ENCODE data around the gene LAPTM5. TPM values are rescaled to one million over a fixed set of nuclear protein-coding genes. Genes with fewer than 3 reads are reported as not detected.

The LAPTM5 gene
- total and polyA plus RNA-seq, 10 donors: 419 to 747 (median 577) TPM

DNA sequence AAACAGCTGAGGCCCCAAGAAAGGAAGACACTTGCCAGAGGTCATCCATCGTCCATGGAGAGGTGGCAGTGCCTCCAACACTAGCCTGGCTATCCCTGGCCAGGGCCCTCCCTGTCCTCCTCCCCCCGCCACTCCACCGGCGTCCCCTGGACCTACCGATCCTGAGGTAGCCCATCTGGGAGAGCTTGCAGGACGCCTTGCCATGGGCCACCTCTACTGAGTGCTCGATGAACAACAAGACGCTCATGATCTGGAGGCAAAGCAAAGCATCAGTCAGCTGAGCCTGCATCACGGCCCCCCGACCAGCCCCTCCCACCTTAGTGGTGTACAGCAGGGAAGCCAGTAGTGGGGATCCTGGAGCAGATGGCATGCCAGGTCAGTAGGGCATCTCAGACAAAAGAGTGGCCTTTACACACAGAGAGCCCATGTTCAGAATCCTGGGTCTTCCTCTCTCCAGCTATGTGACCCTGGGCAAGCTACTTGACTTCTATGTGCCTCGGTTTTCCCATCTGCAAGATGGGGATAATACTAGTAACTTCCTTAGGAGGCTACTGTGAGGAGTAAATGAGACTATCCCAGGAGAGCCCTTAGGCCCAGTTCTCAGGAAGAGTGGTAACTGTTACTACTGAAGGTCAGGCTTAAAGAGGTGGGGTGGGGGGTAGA lies 15.1 kb downstream of the LAPTM5 start:
- H3K4me1 ChIP-seq: peaks cover 62 to 100% (median 80%) of the 10 kb centered on the region in 6 donors
- peak; percentile 78 for DNase-seq
- peak overlapping the region; percentile 22 to 99 (median 96) for H3K27ac ChIP-seq

DNA sequence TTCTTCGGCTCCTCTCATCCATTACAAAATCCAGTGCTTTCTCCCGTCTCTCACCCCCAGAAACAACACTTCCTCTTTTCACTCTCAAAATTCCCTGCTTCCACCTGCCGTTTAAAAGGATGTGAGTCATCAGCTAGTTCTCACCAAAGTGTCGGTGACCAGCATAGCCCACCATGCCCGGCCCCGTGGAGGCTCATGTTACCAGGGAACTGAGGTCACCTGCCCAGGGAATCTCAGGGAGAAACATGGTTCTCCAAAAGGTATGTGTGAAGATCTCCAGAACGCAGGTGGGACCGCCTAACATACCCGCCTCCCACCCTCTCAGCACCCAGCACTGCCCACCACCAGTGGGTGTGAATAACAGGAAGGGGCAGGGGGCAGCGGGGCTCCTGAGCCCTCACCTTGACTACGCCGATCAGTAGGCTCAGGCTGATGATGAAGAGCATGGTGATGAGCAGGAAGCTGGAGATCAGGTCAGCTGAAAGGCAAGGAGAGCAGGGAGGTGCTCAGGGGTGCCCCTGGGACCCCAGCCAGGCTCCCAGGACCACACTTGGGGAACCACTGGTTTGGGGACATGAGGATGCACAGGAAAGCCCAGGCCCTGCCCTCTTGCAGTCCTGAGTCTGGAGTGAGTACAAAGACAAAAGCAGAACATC lies 16.2 kb downstream of the LAPTM5 start:
- 40 to 50% (median 44%) methylated on average over 12 of the region's 12 CpGs for WGBS, 5 donors
- intact Hi-C loops (cut with DNase I; ENCODE audit: low total_unique reads): no loop called here
- Histone ChIP-seq H3K36me3 (peaks cover 4 to 90% (median 62%) of the 10 kb centered on the region in 6 donors), H3K4me3 (peak overlapping the region in 1 of 8 donors; percentile 2), H3K27ac (peak overlapping the region; percentile 33 to 99 (median 81)), H3K4me1 (peaks cover 52 to 99% (median 69%) of the 10 kb centered on the region in 6 donors), H3K27me3 (replicated peaks in 1 of 7) (no peaks in the 10 kb centered on the region), H3K9me3 (no peaks in the 10 kb centered on the region)
- DNase-seq: peak; percentile 78
- TF ChIP-seq POLR2AphosphoS5 (IDR thresholded peaks at IDR 0.05): peak; percentile 40 to 68 (median 60)
- TF ChIP-seq POLR2A (IDR thresholded peaks at IDR 0.05): no peak
- TF ChIP-seq, protein P1, sequence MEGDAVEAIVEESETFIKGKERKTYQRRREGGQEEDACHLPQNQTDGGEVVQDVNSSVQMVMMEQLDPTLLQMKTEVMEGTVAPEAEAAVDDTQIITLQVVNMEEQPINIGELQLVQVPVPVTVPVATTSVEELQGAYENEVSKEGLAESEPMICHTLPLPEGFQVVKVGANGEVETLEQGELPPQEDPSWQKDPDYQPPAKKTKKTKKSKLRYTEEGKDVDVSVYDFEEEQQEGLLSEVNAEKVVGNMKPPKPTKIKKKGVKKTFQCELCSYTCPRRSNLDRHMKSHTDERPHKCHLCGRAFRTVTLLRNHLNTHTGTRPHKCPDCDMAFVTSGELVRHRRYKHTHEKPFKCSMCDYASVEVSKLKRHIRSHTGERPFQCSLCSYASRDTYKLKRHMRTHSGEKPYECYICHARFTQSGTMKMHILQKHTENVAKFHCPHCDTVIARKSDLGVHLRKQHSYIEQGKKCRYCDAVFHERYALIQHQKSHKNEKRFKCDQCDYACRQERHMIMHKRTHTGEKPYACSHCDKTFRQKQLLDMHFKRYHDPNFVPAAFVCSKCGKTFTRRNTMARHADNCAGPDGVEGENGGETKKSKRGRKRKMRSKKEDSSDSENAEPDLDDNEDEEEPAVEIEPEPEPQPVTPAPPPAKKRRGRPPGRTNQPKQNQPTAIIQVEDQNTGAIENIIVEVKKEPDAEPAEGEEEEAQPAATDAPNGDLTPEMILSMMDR (IDR thresholded peaks at IDR 0.05 in 8 of 11, conservative IDR thresholded peaks at IDR 0.05 in 3 of 11): no peak

More for the DNA sequence above, 15.1 kb downstream of the LAPTM5 start:
- intact Hi-C loops (cut with DNase I; ENCODE audit: low total_unique reads): no loop called here
- no peak overlapping the region for H3K4me3 ChIP-seq
- peaks cover 4 to 90% (median 51%) of the 10 kb centered on the region in 6 donors for H3K36me3 ChIP-seq
- TF ChIP-seq POLR2AphosphoS5 (IDR thresholded peaks at IDR 0.05): peak; percentile 31 to 57 (median 40)
- TF ChIP-seq POLR2A (IDR thresholded peaks at IDR 0.05): no peak
- H3K27me3 ChIP-seq (replicated peaks in 1 of 7): no peaks in the 10 kb centered on the region
- no peaks in the 10 kb centered on the region for H3K9me3 ChIP-seq
- 80 to 94% (median 89%) methylated on average over 4 to 11 of the region's 11 CpGs for WGBS, 5 donors

DNA sequence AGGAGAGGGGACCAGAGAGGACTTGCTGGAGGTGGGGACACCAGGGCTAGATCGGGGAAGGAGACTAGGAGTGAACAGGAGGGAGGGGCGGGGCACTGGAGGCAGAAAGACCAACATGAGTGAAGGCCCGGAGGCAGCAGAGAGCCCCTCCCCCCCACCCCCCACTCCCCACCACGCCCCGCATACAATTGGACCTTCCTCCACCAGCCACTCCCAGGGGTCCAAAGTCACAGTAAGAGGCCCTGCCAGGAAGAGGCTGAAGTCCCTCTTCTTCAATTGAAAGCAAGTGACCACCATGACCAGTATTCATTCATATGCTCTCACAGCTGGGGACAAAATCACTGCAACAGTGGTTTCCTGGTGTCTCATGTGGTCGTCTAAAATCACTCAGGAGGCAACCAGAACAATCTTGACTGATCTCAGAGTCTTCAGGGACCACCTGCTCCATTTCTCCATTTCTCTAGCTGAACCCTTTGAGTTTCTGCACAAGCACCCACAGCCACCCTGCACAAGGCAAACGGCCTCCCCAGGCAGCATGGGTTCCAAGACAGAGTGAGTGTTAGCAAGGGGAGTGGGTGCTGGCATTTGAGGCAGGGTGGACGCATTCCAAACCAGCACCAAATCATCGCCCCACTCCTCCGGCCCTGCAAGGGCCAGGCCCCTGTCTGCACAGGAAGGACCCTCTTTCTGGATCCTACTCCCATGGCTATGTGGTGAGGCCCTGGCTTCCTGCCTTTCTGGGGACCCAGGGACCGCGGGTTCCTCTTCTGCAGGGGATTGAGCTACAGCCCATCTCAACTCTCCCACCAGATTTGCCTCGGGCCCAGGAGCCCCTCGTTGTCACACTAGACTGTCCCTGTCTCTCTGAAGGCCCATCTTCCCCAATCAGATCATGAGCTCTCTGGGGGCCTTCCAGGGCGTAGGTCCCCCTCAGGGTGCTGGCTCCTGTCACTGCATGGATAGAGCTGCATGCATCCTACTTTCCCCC lies 17.0 kb downstream of the LAPTM5 start:
- peak; percentile 20 to 47 (median 46) for TF ChIP-seq POLR2AphosphoS5 (IDR thresholded peaks at IDR 0.05)
- no peak for TF ChIP-seq POLR2A (IDR thresholded peaks at IDR 0.05)
- H3K27me3 ChIP-seq (replicated peaks in 1 of 7): no peaks in the 10 kb centered on the region
- peak overlapping the region in 1 of 8 donors; percentile 2 for H3K4me3 ChIP-seq
- peak overlapping the region; percentile 9 to 99 (median 68) for H3K27ac ChIP-seq
- 45 to 63% (median 52%) methylated on average over 11 to 15 of the region's 15 CpGs for WGBS, 5 donors
- DNase-seq: no peak
- intact Hi-C loops (cut with DNase I; ENCODE audit: low total_unique reads): no loop called here
- H3K9me3 ChIP-seq: no peaks in the 10 kb centered on the region
- peaks cover 44 to 95% (median 61%) of the 10 kb centered on the region in 6 donors for H3K4me1 ChIP-seq
- peaks cover 4 to 90% (median 70%) of the 10 kb centered on the region in 6 donors for H3K36me3 ChIP-seq

DNA sequence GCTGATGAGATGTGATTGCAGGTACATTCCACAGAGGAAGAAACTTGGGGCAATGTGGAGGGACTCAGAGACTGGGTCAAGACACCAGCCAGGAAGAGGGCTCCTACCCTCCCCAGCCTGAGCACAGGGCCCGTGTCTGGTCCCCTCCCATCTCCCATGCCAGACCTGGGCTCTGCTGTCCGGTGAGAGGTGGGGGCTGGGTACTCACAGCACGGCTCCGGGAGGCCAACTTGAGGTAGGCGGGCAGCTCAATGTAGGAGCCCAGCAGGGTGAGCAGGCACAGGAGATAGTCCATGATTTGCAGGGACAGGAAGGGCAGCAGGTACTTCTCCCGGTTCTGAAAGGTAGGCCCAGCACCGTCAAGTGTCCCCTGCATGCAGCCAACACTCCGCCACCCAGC lies 18.0 kb downstream of the LAPTM5 start:
- TF ChIP-seq POLR2AphosphoS5 (IDR thresholded peaks at IDR 0.05) (peak in 1 of 3 donors; percentile 65), POLR2A (IDR thresholded peaks at IDR 0.05) (no peak)
- DNase-seq: no peak
- 89 to 95% (median 92%) methylated on average over 4 to 8 of the region's 8 CpGs for WGBS, 5 donors
- Histone ChIP-seq H3K27me3 (replicated peaks in 1 of 7) (no peaks in the 10 kb centered on the region), H3K9me3 (no peaks in the 10 kb centered on the region), H3K36me3 (peaks cover 4 to 94% (median 79%) of the 10 kb centered on the region in 6 donors), H3K4me1 (peaks cover 34 to 92% (median 51%) of the 10 kb centered on the region in 6 donors), H3K4me3 (no peak overlapping the region), H3K27ac (peak overlapping the region in 4 of 8 donors; percentile 13 to 99 (median 99))
- intact Hi-C loops (cut with DNase I; ENCODE audit: low total_unique reads): no loop called here

Data from spleen (tissue), 11 donors.